ENCODE results near the gene LCN1.
"Not testable (repeated sequence)": the region's sequence is repeated elsewhere in the genome, so short reads cannot be mapped to it uniquely, and the experiment has no call there.

The LCN1 gene

DNA sequence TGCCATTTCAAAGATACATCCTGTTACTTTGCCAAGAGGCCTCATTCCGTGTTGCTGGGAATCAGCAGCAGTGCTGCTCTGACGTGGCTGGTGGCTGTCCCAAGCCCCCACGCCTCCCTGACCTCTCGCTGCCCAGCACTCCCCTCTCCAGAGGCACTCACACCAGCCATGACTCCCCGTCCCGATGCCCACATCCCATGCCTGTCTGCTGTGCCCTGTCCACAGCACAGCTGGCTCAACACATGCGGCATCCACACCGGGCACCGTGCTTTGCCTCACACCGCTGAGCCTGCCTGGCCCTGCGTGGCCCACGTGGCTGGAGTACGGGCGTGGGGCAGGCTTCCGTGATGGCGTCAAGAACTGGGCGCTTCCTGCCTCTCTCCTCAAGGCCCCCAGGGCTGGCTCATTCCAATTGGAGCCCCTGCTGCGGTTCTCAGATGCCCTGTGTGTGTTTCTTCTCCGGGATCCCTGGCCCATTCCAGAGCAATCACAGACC lies 7.8 kb upstream of the LCN1 start:
- DNase-seq (ENCODE audit: low read depth): no peak
- H3K4me3 ChIP-seq (ENCODE audit: low read depth, low read length): no peak overlapping the region
- TF ChIP-seq, protein P1, sequence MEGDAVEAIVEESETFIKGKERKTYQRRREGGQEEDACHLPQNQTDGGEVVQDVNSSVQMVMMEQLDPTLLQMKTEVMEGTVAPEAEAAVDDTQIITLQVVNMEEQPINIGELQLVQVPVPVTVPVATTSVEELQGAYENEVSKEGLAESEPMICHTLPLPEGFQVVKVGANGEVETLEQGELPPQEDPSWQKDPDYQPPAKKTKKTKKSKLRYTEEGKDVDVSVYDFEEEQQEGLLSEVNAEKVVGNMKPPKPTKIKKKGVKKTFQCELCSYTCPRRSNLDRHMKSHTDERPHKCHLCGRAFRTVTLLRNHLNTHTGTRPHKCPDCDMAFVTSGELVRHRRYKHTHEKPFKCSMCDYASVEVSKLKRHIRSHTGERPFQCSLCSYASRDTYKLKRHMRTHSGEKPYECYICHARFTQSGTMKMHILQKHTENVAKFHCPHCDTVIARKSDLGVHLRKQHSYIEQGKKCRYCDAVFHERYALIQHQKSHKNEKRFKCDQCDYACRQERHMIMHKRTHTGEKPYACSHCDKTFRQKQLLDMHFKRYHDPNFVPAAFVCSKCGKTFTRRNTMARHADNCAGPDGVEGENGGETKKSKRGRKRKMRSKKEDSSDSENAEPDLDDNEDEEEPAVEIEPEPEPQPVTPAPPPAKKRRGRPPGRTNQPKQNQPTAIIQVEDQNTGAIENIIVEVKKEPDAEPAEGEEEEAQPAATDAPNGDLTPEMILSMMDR (IDR thresholded peaks at IDR 0.05; ENCODE audit: low read depth, low read length, missing control alignments): no peak

DNA sequence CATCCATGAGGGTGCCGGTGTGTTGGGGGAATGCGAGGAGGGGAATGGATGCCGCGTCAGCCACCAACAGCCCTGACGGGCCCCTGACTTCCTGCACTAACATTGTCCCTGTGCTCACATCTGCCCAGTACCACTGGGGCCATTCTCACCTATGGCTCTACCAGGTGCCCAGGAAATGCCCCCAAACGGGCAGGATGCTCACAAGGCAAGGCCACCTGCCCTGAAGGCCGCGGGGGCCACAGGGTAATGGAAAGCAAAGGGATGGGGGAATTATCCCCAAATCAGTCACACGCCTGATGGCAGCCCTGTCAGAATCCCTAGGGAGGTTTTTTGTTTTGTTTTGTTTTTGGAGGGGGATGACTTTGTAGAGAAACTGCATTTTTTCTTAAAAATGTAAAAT lies 7.3 kb upstream of the LCN1 start:
- not testable (repeated sequence) for H3K4me3 ChIP-seq (ENCODE audit: low read depth, low read length); DNase-seq (ENCODE audit: low read depth)

DNA sequence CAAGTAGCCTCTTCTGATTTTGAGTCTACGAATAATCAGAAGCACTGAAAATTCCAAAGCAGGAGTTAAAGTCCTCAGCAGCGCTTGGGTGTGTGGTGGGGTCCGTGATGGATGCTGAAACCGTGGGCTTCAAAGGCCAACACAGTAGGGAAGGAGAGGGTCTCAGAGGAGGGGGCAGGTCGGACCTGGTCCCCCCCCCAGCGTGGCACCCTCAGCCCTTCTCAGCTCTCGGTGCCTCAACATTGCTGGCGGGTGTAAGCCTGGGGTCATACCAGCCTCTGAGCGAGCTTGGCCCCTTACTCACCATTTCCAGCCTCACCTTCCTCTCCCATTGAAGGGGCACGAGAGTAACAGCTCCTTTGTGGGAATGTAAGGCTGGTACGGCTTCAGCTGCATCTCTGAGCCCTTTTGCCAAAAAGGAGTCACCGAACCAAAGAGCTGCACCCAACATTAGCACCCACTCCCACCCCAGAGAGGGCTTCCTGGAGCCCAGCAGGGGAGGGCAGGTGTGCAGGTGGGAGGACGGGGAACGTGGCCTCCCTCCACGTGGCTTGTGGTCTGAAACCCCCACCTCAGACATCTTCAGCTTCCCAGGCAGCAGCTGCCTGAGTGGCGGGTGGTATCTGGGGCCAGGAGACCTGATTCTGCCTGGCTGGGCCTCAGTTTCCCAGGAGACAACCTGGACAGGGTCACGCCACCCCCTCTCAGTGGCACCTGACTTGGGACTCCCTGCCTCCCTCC lies 6.7 kb upstream of the LCN1 start:
- TF ChIP-seq, protein P1 (IDR thresholded peaks at IDR 0.05; ENCODE audit: low read depth, low read length, missing control alignments): no peak
- DNase-seq (ENCODE audit: low read depth): no peak
- H3K4me3 ChIP-seq (ENCODE audit: low read depth, low read length): no peak overlapping the region

DNA sequence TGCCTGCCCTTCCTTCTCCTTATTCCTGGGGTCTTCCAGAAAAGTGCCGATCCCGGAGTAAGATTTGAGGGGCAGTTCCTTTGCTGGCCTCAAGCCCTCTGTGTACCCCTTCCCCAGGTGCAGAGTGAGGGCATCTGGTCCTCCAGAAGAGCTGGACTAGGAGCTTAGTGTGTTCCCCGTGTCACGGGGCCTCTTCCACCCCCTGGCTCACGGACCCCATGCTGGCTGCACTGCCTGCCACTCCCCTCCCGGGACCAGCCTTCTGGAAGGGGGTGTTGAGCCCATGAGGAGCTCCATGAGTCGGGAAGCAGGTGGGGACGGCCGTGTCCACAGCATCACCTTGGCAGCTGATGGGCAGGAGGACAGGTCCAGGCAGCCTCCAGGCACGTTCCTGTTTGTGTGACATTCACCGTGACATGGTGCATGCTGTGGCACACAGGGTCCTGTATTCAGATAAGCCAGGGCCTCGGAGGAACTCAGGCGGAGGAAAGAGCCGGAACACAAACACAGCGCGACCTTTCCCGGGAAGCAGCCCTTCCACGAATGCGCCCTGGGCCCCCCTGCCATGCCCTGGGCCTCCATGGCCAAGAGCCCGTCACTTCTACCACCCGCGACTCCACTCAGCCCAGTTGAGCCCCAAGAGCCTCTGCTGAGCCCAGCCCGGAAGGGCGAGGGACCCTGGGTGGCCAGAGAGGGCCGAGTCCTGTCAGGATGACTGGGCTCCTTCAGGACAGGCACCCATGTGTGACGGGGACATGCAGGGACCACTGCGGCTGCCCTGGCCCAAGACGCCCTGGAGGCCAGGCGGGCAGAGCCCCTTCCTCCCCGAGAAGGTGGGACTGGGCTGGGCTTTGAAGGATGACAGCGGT lies 5.9 kb upstream of the LCN1 start:
- no peak overlapping the region for H3K4me3 ChIP-seq (ENCODE audit: low read depth, low read length)
- TF ChIP-seq, protein P1 (IDR thresholded peaks at IDR 0.05; ENCODE audit: low read depth, low read length, missing control alignments): no peak
- DNase-seq (ENCODE audit: low read depth): no peak

DNA sequence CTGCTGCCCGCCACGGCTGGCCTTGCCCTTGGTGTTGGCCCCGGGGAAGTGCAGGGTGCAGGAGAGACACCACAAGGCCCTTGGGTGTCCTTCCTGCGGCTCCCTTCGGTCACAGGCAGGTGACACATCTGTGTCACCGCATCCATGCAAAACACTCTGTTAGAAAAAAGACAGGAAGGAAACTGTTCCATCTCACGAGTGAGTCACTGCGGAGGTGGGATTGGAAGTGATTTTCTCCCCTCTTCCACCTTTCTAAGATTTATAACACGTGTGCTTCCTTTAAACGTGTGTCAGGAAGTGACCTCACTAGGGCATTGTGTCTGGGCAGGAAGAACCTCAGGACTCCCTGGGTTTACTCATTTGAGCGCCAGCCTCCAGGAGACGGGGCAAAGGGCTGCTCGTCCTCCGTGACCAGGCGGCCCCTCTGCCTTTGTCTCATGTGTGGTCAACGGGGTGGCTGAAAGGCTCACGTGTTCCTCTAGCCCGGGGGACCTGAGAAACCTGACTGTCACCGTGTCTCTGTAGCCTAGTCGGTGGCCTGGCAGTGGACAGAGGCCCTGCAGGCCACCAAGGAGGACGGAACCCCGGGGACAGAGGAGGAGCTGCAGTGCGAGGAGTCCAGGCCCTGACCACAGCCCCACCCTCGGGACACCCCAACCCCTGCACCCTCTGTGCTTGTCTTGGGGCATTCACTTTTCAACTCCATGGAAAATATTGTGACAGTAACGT lies 4.9 kb upstream of the LCN1 start:
- no peak overlapping the region for H3K4me3 ChIP-seq (ENCODE audit: low read depth, low read length)
- TF ChIP-seq, protein P1 (IDR thresholded peaks at IDR 0.05; ENCODE audit: low read depth, low read length, missing control alignments): no peak
- no peak for DNase-seq (ENCODE audit: low read depth)

DNA sequence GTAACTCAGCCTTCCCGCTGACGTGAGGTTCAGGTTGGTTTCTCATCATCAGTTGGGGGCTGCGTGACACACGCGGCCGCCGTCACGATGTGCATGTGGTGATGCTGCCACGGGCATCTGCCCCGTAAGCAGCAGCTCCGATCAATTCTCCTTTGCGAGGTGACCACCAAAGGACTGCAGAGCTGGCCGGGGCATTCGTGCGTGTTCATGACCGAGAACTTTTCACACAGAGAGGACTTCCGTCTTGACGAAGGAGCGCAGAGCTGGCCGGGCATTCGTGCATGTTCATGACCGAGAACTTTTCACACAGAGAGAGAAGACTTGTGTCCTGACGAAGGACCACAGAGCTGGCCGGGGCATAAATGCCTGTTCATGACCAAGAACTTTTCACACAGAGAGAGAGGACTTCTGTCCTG lies 3.8 kb upstream of the LCN1 start:
- DNase-seq (ENCODE audit: low read depth): no peak
- TF ChIP-seq, protein P1 (IDR thresholded peaks at IDR 0.05; ENCODE audit: low read depth, low read length, missing control alignments): no peak
- H3K4me3 ChIP-seq (ENCODE audit: low read depth, low read length): no peak overlapping the region

Data from GM12864 (cell line).